Lung (tissue), 12 donors: ENCODE data around the gene PLCD1. TPM values are rescaled to one million over a fixed set of nuclear protein-coding genes. Genes with fewer than 3 reads are reported as not detected.
"Not testable (repeated sequence)": the region's sequence is repeated elsewhere in the genome, so short reads cannot be mapped to it uniquely, and the experiment has no call there.

Experiments used
- ATAC-seq: fragments of 200-7000 bp; cut with Tn5 transposase; one replicate; pipeline ENCODE4 v1.9.1; 2020; ENCODE audit warnings: moderate number of reproducible peaks; ENCODE audit not compliant: insufficient read depth, low FRiP score
- DNase-seq, 3 donors: peaks; one replicate each; pipeline ENCODE4 v3.0.0-alpha.2; 2013 to 2017
- H3K27ac ChIP-seq, 2 donors: one replicate each; pipeline ENCODE4 v1.5.1; 2013; ENCODE audit warnings: mild to moderate bottlenecking in 2 of 2, moderate library complexity in 2 of 2, control low read depth in 1 of 2, inconsistent platforms in 1 of 2, low read depth in 1 of 2, low read length in 1 of 2
- H3K27me3 ChIP-seq, 3 donors: one replicate each; pipeline ENCODE4 v1.5.1; 2013; ENCODE audit warnings: low read length in 2 of 3; ENCODE audit not compliant: control insufficient read depth in 3 of 3, insufficient read depth in 3 of 3
- H3K36me3 ChIP-seq, 4 donors: one replicate each; pipeline ENCODE4 v1.5.1; 2013; ENCODE audit warnings: low read length in 4 of 4, mild to moderate bottlenecking in 1 of 4, moderate library complexity in 1 of 4; ENCODE audit not compliant: control insufficient read depth in 4 of 4, insufficient read depth in 4 of 4
- H3K4me1 ChIP-seq, 5 donors: one replicate each; pipeline ENCODE4 v1.5.1; 2013; ENCODE audit warnings: low read length in 5 of 5, mild to moderate bottlenecking in 2 of 5, moderate library complexity in 1 of 5; ENCODE audit not compliant: control insufficient read depth in 5 of 5, insufficient read depth in 5 of 5
- H3K4me3 ChIP-seq: one replicate; pipeline ENCODE4 v1.5.1; 2013; ENCODE audit warnings: mild to moderate bottlenecking, control low read depth, moderate library complexity
- H3K9ac ChIP-seq, 2 donors: one replicate each; pipeline ENCODE4 v1.5.1; 2013; ENCODE audit warnings: low read length in 2 of 2, control low read depth in 1 of 2; ENCODE audit not compliant: insufficient read depth in 1 of 2
- H3K9me3 ChIP-seq, 4 donors: one replicate each; pipeline ENCODE4 v1.5.1; 2013; ENCODE audit warnings: low read length in 3 of 4, mild to moderate bottlenecking in 1 of 4, moderate library complexity in 1 of 4; ENCODE audit not compliant: control insufficient read depth in 4 of 4, insufficient read depth in 3 of 4
- CTCF ChIP-seq: IDR thresholded peaks from 2 replicates; pipeline ENCODE4 v1.5.1; 2012; ENCODE audit warnings: mild to moderate bottlenecking; ENCODE audit errors: control extremely low read depth, extremely low read depth
- WGBS, 2 donors: extraction: QIAGEN DNeasy Blood & Tissue Kit; methylation state at CpG; one replicate each; pipeline ENCODE4 v1.1.7; 2013; 5-methylcytosine and 5-hydroxymethylcytosine counted together
- polyA plus RNA-seq, 2 donors: library from polyadenylated mRNA; stranded (reverse); fragments of 200-250 nt; gene quantifications; one replicate each; pipeline ENCODE4 v1.2.1, GENCODE V29; 2013
- total RNA-seq, 2 donors: library from RNA; depleted of rRNA in 1 of 2; stranded (reverse); fragments of >200 nt in 1 of 2; gene quantifications; one replicate each; pipeline ENCODE4 v1.2.1, GENCODE V29; 2014 to 2021
- donor health status: control.
- donor health status: control.
- donor health status: Bipolar disorder and iron deficiency.
- donor health status: healthy.
- donor health status: DM: yes; HTN: yes; CAD: no.

PLCD1 gene
- total and polyA plus RNA-seq, 4 donors, result 16.9 to 55.3 (median 21.3) TPM

DNA sequence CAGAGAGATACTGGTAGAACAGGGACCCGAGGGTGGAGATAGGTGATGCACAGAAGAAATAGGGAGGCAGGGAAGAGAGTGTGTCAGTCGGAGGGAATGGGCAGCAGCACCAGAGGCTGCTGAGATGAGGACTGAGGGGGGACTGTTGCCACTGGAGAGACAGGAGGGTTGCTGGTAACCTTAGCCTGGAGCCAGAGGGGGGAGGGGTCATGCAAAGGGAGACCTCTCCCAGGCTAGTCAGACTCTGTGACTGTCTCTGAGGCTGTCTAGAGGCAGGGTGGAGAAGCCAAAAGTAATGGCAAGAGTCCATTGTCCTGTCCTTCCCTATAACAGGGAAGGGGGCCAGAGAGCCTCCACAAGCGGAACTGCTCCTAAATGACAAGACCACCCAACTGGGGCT lies 7.5 kb upstream of the PLCD1 start:
- Histone ChIP-seq H3K27ac (no peak overlapping the region), H3K4me3 (no peak overlapping the region), H3K27me3 (peaks cover 0 to 10% (median 0%) of the 10 kb centered on the region in 3 donors), H3K36me3 (no peaks in the 10 kb centered on the region), H3K4me1 (peaks cover 0 to 16% (median 5%) of the 10 kb centered on the region in 5 donors), H3K9ac (no peak overlapping the region), H3K9me3 (no peaks in the 10 kb centered on the region)
- no peak for DNase-seq
- TF ChIP-seq CTCF, result no peak
- 94 to 98% methylated on average over 3 of the region's 3 CpGs for WGBS, 2 donors
- ATAC-seq, result no peak

DNA sequence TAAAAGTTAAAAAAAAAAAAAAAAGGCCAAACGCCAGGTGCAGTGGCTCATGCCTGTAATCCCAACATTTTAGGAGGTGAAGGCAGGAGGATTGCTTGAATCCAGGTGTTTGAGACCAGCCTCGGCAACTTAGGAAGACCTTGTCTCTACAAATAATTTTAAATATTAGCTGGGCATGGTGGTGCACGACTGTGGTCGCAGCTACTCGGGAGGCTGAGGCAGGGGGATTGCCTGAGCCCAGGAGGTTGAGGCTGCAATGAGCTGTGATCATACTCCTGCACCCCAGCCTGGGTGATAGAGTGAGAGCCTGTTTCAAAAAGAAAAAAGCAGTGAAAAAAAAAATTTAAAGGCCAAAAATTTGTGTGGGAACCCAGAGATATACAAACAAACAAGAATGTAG lies 6.8 kb upstream of the PLCD1 start:
- H3K4me1 ChIP-seq, result peaks cover 0 to 18% (median 5%) of the 10 kb centered on the region in 5 donors
- H3K27ac ChIP-seq, result no peak overlapping the region
- no peak for TF ChIP-seq CTCF
- WGBS, 2 donors, result 94 to 97% methylated on average over 5 of the region's 5 CpGs
- no peaks in the 10 kb centered on the region for H3K36me3 ChIP-seq
- H3K9me3 ChIP-seq, result no peaks in the 10 kb centered on the region
- no peak overlapping the region for H3K9ac ChIP-seq
- no peak for DNase-seq
- peaks cover 0 to 10% (median 0%) of the 10 kb centered on the region in 3 donors for H3K27me3 ChIP-seq
- H3K4me3 ChIP-seq, result no peak overlapping the region
- ATAC-seq, result no peak

DNA sequence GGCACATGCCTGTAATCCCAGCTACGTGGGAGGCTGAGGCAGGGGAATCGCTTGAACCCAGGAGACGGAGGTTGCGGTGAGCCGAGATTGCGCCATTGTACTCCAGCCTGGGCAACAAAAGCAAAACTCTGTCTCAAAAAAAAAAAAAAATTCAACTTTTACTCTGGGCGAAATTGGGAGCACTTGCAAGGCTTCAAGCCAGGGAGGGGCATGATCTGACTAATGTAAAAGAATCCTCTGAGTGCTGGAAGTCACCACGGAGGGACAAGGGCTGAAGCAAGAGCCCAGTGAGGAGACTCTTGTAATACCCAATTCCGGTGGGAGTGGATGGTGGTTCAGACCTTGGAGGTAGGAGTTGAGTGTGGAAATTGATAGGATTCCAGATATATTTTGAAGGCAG lies 4.9 kb upstream of the PLCD1 start:
- not testable (repeated sequence) for H3K9ac ChIP-seq, H3K4me3 ChIP-seq, H3K9me3 ChIP-seq, H3K27me3 ChIP-seq, ATAC-seq, H3K27ac ChIP-seq, H3K36me3 ChIP-seq, DNase-seq
- 91% methylated on average over 9 of the region's 9 CpGs for WGBS, 2 donors
- H3K4me1 ChIP-seq, result peaks cover 0 to 25% (median 12%) of the 10 kb centered on the region in 5 donors

DNA sequence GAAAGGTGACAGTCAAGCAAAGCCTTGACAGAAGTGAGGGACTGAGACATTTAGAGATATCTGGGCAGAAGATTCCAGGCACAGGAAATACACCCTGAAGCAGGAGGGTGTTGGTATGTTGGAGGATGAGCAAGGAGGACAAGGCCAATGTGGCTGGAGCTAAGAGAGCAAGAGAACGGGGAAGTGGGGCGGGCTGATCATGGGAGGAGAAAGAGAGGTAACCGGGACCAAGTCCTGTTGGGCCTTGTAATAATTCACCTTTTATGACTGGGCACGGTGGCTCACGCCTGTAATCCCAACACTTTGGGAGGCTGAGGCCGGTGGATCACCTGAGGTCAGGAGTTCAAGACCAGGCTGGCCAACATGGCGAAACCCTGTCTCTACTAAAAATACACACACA lies 4.1 kb upstream of the PLCD1 start:
- not testable (repeated sequence) for H3K4me3 ChIP-seq, H3K9ac ChIP-seq, H3K9me3 ChIP-seq, H3K36me3 ChIP-seq, ATAC-seq, H3K27me3 ChIP-seq, H3K27ac ChIP-seq, DNase-seq
- WGBS, 2 donors, result 91 to 92% methylated on average over 6 to 7 of the region's 7 CpGs
- peaks cover 0 to 22% (median 11%) of the 10 kb centered on the region in 5 donors for H3K4me1 ChIP-seq
